Neuron (in vitro differentiated cells): ENCODE measurements around the gene IRS4.

Source experiments
- H2AFZ ChIP-seq: one replicate; pipeline ENCODE4 v1.6.1; 2013; ENCODE audit warnings: low read depth, mild to moderate bottlenecking, inconsistent platforms, low read length, moderate library complexity
- H3K27me3 ChIP-seq: one replicate; pipeline ENCODE4 v1.6.1; 2013; ENCODE audit warnings: low read length; ENCODE audit not compliant: insufficient read depth
- H3K36me3 ChIP-seq: one replicate; pipeline ENCODE4 v1.6.1; 2013; ENCODE audit warnings: low read length; ENCODE audit not compliant: insufficient read depth
- H3K4me1 ChIP-seq: one replicate; pipeline ENCODE4 v1.6.1; 2013; ENCODE audit warnings: low read length; ENCODE audit not compliant: insufficient read depth
- H3K4me3 ChIP-seq: 2 replicates; pipeline ENCODE4 v1.5.1; 2013; ENCODE audit warnings: mild to moderate bottlenecking, low read length, moderate library complexity
- H3K9me3 ChIP-seq: one replicate; pipeline ENCODE4 v1.6.1; 2013; ENCODE audit warnings: low read length

The IRS4 gene

GRCh38 chrX:108712886-108713285 lies 23.5 kb downstream of the IRS4 start:
- Histone ChIP-seq H3K9me3 (peaks cover 2% of the 10 kb centered on the region), H2AFZ (no peak overlapping the region), H3K4me3 (no peak overlapping the region), H3K27me3 (no peaks in the 10 kb centered on the region), H3K4me1 (no peaks in the 10 kb centered on the region), H3K36me3 (no peaks in the 10 kb centered on the region)

GRCh38 chrX:108704839-108705238 lies 31.5 kb downstream of the IRS4 start:
- Histone ChIP-seq H3K4me3 (no peak overlapping the region), H3K4me1 (no peaks in the 10 kb centered on the region), H3K36me3 (no peaks in the 10 kb centered on the region), H3K9me3 (no peaks in the 10 kb centered on the region), H3K27me3 (no peaks in the 10 kb centered on the region), H2AFZ (no peak overlapping the region)

- no peaks in the 10 kb centered on the region for H3K9me3 ChIP-seq
- no peak overlapping the region for H2AFZ ChIP-seq
- H3K36me3 ChIP-seq, result no peaks in the 10 kb centered on the region
- H3K27me3 ChIP-seq, result no peaks in the 10 kb centered on the region
- H3K4me1 ChIP-seq, result no peaks in the 10 kb centered on the region
- no peak overlapping the region for H3K4me3 ChIP-seq
Observed at GRCh38 chrX:108702530-108702929, 33.8 kb downstream of the IRS4 start.

- Histone ChIP-seq H3K9me3 (no peaks in the 10 kb centered on the region), H3K4me1 (no peaks in the 10 kb centered on the region), H3K4me3 (no peak overlapping the region), H2AFZ (no peak overlapping the region), H3K36me3 (no peaks in the 10 kb centered on the region), H3K27me3 (no peaks in the 10 kb centered on the region)
Observed at GRCh38 chrX:108701633-108702032, 34.7 kb downstream of the IRS4 start.

- Histone ChIP-seq H3K4me3 (no peak overlapping the region), H3K9me3 (no peaks in the 10 kb centered on the region), H2AFZ (no peak overlapping the region), H3K27me3 (no peaks in the 10 kb centered on the region), H3K36me3 (no peaks in the 10 kb centered on the region), H3K4me1 (no peaks in the 10 kb centered on the region)
Observed at GRCh38 chrX:108699368-108699767, 37.0 kb downstream of the IRS4 start.

GRCh38 chrX:108696690-108697089 lies 39.7 kb downstream of the IRS4 start:
- H3K9me3 ChIP-seq, result no peaks in the 10 kb centered on the region
- no peaks in the 10 kb centered on the region for H3K27me3 ChIP-seq
- no peak overlapping the region for H2AFZ ChIP-seq
- no peaks in the 10 kb centered on the region for H3K4me1 ChIP-seq
- H3K4me3 ChIP-seq, result no peak overlapping the region
- peaks cover 2% of the 10 kb centered on the region for H3K36me3 ChIP-seq
